WTC11 (cell line): ENCODE measurements around the gene LYPD6. TPM values are rescaled to one million over a fixed set of nuclear protein-coding genes. Genes with fewer than 3 reads are reported as not detected.

Experiments used
- ATAC-seq: fragments of 200-7000 bp; cut with Tn5 transposase; 2 replicates; pipeline ENCODE4 v1.10.0; 2021; ENCODE audit warnings: mild to moderate bottlenecking, moderate library complexity
- CTCF ChIA-PET: fragments of 300-600 bp; sonication (Branson Sonifier 250); formaldehyde crosslinking; loops from one replicate; lab custom pipeline; 2021; ENCODE audit warnings: antibody characterized with exemption; lab: Charles Lee
- POLR2A ChIA-PET: fragments of 350-600 bp; sonication (Branson Sonifier 250); formaldehyde crosslinking; loops from one replicate; lab custom pipeline; 2021; ENCODE audit warnings: antibody characterized with exemption; lab: Charles Lee
- DNase-seq: peaks from one replicate; pipeline ENCODE4 v3.0.0; 2021; ENCODE audit warnings: low spot score
- H3K27ac Mint-ChIP-seq: 2 replicates; pipeline ENCODE4 v1.8.0; 2021; ENCODE audit warnings: mixed read lengths
- H3K27me3 Mint-ChIP-seq: 2 replicates; pipeline ENCODE4 v1.8.0; 2021; ENCODE audit warnings: low read depth, mild to moderate bottlenecking, moderate library complexity, mixed read lengths
- H3K36me3 Mint-ChIP-seq: 2 replicates; pipeline ENCODE4 v1.8.0; 2021; ENCODE audit warnings: mixed read lengths
- H3K4me1 Mint-ChIP-seq: 2 replicates; pipeline ENCODE4 v1.8.0; 2022; ENCODE audit warnings: mixed read lengths
- H3K4me3 Mint-ChIP-seq: 2 replicates; pipeline ENCODE4 v1.8.0; 2021; ENCODE audit warnings: mild to moderate bottlenecking, moderate library complexity, mixed read lengths
- H3K9me3 Mint-ChIP-seq: 2 replicates; pipeline ENCODE4 v1.8.0; 2021; ENCODE audit warnings: mixed read lengths
- ELF4 ChIP-seq: sonication (generic); formaldehyde crosslinking; IDR thresholded peaks from 2 replicates; pipeline ENCODE4 v1.8.1; 2022; ENCODE audit warnings: low read depth, mild to moderate bottlenecking, moderate library complexity, missing genetic modification reagents
- EMX1 ChIP-seq: fragments of 250-450 bp; sonication (Bioruptor Pico); IDR thresholded peaks from 2 replicates; pipeline ENCODE4 v1.8.0; 2021; ENCODE audit warnings: mild to moderate bottlenecking
- ETV6 ChIP-seq: sonication (generic); formaldehyde crosslinking; IDR thresholded peaks from 2 replicates; pipeline ENCODE4 v1.8.1; 2022; ENCODE audit warnings: mild to moderate bottlenecking, missing genetic modification reagents
- FOXJ3 ChIP-seq: sonication (generic); formaldehyde crosslinking; IDR thresholded peaks from 2 replicates; pipeline ENCODE4 v1.9.0; 2021; ENCODE audit warnings: missing genetic modification reagents, mild to moderate bottlenecking, borderline replicate concordance
- OVOL2 ChIP-seq: fragments of 250-450 bp; sonication (Bioruptor Pico); IDR thresholded peaks from 2 replicates; pipeline ENCODE4 v1.9.0; 2021; ENCODE audit warnings: mild to moderate bottlenecking, borderline replicate concordance
- RELA ChIP-seq: sonication (generic); formaldehyde crosslinking; IDR thresholded peaks from 2 replicates; pipeline ENCODE4 v1.8.1; 2022; ENCODE audit warnings: missing genetic modification reagents, mild to moderate bottlenecking, borderline replicate concordance
- TP53 ChIP-seq: sonication (generic); formaldehyde crosslinking; IDR thresholded peaks from 2 replicates; pipeline ENCODE4 v1.8.1; 2023; ENCODE audit warnings: mild to moderate bottlenecking, missing genetic modification reagents
- ZNF263 ChIP-seq: sonication (generic); formaldehyde crosslinking; IDR thresholded peaks from 2 replicates; pipeline ENCODE4 v1.8.1; 2022; ENCODE audit warnings: low read depth, mild to moderate bottlenecking, moderate library complexity, missing genetic modification reagents
- ZNF423 ChIP-seq: fragments of 250-450 bp; sonication (Bioruptor Pico); IDR thresholded peaks from 2 replicates; pipeline ENCODE4 v2.1.2; 2022; ENCODE audit warnings: mild to moderate bottlenecking, moderate library complexity
- total RNA-seq: library from RNA; stranded (reverse); gene quantifications from 3 replicates; pipeline ENCODE4 v1.2.3, GENCODE V29; 2021
- TF ChIP-seq, protein P1 (sequence below): fragments of 250-450 bp; sonication (Bioruptor Pico); IDR thresholded peaks from 2 replicates; pipeline ENCODE4 v1.9.0; 2021; ENCODE audit warnings: mild to moderate bottlenecking
- TF ChIP-seq, protein P2 (sequence below): sonication (generic); formaldehyde crosslinking; IDR thresholded peaks from 2 replicates; pipeline ENCODE4 v1.8.0; 2022; ENCODE audit warnings: missing genetic modification reagents
- TF ChIP-seq, protein P3 (sequence below): sonication (generic); formaldehyde crosslinking; IDR thresholded peaks from 2 replicates; pipeline ENCODE4 v1.8.1; 2023; ENCODE audit warnings: mild to moderate bottlenecking, missing genetic modification reagents
- TF ChIP-seq, protein P4 (sequence below): fragments of 250-450 bp; sonication (Bioruptor Pico); conservative IDR thresholded peaks from 2 replicates; pipeline ENCODE4 v1.9.0; 2021; ENCODE audit warnings: mild to moderate bottlenecking
- TF ChIP-seq, protein P5 (sequence below): sonication (generic); formaldehyde crosslinking; IDR thresholded peaks from 2 replicates; pipeline ENCODE4 v1.8.1; 2023; ENCODE audit warnings: mild to moderate bottlenecking, moderate library complexity, missing genetic modification reagents
- TF ChIP-seq, protein P6 (sequence below): sonication (generic); formaldehyde crosslinking; IDR thresholded peaks from 2 replicates; pipeline ENCODE4 v1.8.1; 2023; ENCODE audit warnings: mild to moderate bottlenecking, missing genetic modification reagents, moderate library complexity
- TF ChIP-seq, protein P7 (sequence below): sonication (generic); formaldehyde crosslinking; IDR thresholded peaks from 2 replicates; pipeline ENCODE4 v1.8.0; 2023; ENCODE audit warnings: missing genetic modification reagents
- TF ChIP-seq, protein P8 (sequence below): sonication (generic); formaldehyde crosslinking; IDR thresholded peaks from 2 replicates; pipeline ENCODE4 v1.8.0; 2022; ENCODE audit warnings: mild to moderate bottlenecking, missing genetic modification reagents
- TF ChIP-seq, protein P9 (sequence below): fragments of 250-450 bp; sonication (Bioruptor Pico); IDR thresholded peaks from 2 replicates; pipeline ENCODE4 v2.1.2; 2022; ENCODE audit warnings: mild to moderate bottlenecking, moderate library complexity

Gene LYPD6
- total RNA-seq, 1 experiment from 2014 or later, result 4.8 TPM

DNA sequence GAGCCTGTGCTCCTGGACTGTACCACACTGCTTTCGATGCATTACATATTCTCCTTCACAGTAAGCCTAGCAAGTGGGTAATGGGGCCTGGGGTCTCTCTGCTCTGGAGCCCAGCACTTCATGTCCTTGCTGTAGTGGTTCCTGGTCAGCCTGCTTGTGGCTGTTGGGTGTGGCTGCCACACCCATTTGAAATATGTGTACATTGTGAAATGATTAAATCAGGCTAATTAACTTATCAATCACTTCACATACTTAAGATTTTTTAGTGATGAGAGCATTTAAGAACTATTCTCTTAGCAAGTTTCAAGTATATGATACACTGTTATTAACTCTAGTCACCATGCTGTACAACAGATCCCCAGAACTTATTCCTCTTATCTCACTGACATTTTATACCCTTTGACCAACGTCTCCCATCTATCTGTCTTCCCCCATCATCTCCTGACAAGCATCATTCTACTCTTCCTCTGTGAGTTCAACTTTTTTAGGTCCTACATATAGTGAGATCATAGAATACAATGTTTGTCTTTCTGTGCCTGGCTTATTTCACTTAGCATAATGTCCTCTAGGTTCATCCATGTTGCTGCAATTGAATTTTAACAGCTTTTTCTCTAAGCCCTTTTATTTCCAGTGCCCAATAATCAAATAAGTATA lies 92.1 kb downstream of the LYPD6 start (continued):
- TF ChIP-seq EMX1 (CRISPR knock-in tag) (no peak), TP53 (CRISPR knock-in tag) (no peak)

DNA sequence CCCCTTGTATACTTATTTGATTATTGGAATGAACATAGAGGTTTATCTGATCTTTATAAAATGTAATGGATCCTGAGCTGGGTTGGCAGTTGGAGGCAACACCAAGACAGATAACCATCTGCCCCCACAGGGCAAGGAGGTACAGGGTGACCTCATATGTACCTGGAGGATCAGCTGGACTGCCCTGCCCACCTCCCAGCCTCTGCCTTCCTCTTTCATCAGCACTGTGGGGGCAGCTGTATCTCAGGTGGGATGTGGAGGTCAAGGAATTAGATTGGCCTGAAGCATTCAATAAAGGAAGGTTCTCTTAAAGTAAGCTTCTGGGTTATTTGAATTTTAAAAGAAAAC lies 92.6 kb downstream of the LYPD6 start:
- no peak for DNase-seq
- ATAC-seq, result no peak
- Mint-ChIP-seq H3K9me3 (no peaks in the 10 kb centered on the region), H3K27ac (no peak overlapping the region), H3K27me3 (no peaks in the 10 kb centered on the region), H3K4me1 (peaks cover 23% of the 10 kb centered on the region), H3K36me3 (no peaks in the 10 kb centered on the region), H3K4me3 (no peak overlapping the region)
- ChIA-PET CTCF (interaction anchor here (0.6 kb wide), 2 partner anchors 94 to 1179 kb away, joined by 3 read pairs; no protein-coding TSS in a partner anchor), POLR2A (interaction anchor here (0.6 to 1.1 kb wide), 2 partner anchors 10 to 529 kb away, joined by 3 to 4 read pairs; no protein-coding TSS in a partner anchor)
- TF ChIP-seq, protein P1, sequence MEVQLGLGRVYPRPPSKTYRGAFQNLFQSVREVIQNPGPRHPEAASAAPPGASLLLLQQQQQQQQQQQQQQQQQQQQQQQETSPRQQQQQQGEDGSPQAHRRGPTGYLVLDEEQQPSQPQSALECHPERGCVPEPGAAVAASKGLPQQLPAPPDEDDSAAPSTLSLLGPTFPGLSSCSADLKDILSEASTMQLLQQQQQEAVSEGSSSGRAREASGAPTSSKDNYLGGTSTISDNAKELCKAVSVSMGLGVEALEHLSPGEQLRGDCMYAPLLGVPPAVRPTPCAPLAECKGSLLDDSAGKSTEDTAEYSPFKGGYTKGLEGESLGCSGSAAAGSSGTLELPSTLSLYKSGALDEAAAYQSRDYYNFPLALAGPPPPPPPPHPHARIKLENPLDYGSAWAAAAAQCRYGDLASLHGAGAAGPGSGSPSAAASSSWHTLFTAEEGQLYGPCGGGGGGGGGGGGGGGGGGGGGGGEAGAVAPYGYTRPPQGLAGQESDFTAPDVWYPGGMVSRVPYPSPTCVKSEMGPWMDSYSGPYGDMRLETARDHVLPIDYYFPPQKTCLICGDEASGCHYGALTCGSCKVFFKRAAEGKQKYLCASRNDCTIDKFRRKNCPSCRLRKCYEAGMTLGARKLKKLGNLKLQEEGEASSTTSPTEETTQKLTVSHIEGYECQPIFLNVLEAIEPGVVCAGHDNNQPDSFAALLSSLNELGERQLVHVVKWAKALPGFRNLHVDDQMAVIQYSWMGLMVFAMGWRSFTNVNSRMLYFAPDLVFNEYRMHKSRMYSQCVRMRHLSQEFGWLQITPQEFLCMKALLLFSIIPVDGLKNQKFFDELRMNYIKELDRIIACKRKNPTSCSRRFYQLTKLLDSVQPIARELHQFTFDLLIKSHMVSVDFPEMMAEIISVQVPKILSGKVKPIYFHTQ (CRISPR knock-in tag), result no peak
- TF ChIP-seq RELA (CRISPR knock-in tag), result no peak
- TF ChIP-seq, protein P2, sequence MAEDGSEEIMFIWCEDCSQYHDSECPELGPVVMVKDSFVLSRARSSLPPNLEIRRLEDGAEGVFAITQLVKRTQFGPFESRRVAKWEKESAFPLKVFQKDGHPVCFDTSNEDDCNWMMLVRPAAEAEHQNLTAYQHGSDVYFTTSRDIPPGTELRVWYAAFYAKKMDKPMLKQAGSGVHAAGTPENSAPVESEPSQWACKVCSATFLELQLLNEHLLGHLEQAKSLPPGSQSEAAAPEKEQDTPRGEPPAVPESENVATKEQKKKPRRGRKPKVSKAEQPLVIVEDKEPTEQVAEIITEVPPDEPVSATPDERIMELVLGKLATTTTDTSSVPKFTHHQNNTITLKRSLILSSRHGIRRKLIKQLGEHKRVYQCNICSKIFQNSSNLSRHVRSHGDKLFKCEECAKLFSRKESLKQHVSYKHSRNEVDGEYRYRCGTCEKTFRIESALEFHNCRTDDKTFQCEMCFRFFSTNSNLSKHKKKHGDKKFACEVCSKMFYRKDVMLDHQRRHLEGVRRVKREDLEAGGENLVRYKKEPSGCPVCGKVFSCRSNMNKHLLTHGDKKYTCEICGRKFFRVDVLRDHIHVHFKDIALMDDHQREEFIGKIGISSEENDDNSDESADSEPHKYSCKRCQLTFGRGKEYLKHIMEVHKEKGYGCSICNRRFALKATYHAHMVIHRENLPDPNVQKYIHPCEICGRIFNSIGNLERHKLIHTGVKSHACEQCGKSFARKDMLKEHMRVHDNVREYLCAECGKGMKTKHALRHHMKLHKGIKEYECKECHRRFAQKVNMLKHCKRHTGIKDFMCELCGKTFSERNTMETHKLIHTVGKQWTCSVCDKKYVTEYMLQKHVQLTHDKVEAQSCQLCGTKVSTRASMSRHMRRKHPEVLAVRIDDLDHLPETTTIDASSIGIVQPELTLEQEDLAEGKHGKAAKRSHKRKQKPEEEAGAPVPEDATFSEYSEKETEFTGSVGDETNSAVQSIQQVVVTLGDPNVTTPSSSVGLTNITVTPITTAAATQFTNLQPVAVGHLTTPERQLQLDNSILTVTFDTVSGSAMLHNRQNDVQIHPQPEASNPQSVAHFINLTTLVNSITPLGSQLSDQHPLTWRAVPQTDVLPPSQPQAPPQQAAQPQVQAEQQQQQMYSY (CRISPR knock-in tag), result no peak
- TF ChIP-seq, protein P3, sequence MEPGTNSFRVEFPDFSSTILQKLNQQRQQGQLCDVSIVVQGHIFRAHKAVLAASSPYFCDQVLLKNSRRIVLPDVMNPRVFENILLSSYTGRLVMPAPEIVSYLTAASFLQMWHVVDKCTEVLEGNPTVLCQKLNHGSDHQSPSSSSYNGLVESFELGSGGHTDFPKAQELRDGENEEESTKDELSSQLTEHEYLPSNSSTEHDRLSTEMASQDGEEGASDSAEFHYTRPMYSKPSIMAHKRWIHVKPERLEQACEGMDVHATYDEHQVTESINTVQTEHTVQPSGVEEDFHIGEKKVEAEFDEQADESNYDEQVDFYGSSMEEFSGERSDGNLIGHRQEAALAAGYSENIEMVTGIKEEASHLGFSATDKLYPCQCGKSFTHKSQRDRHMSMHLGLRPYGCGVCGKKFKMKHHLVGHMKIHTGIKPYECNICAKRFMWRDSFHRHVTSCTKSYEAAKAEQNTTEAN (CRISPR knock-in tag), result no peak
- no peak for TF ChIP-seq ZNF263 (CRISPR knock-in tag)
- TF ChIP-seq, protein P4, sequence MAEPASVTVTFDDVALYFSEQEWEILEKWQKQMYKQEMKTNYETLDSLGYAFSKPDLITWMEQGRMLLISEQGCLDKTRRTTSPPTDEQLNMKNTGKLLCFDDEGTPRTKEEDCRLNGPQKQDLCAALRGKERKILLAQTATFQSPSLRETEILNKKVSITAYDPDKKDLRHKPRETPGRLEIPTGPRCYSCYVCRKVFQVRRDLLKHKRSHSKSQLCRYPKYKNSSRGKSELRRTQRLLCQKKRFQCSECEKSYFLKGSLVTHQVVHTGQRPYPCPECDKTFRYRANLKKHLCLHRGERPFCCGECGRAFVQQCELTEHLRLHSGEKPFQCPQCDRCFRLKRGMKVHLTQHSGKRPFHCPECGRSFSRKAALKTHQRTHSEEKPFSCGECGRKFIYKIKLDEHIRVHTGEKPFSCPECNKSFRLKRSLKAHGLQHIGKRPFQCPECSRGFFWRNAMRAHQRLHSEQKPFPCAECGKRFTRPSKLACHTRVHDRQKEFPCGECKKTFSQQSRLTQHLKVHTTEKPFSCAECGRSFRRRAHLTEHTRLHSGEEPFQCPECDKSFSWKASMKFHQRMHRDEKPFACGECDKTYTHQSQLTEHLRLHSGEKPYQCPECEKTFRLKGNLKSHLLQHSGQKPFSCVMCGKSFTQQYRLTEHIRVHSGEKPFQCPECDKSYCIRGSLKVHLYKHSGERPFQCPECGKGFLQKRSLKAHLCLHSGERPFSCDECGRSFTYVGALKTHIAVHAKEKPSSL (CRISPR knock-in tag), result no peak
- TF ChIP-seq OVOL2 (CRISPR knock-in tag), result no peak
- TF ChIP-seq ELF4 (CRISPR knock-in tag), result no peak
- TF ChIP-seq, protein P5, sequence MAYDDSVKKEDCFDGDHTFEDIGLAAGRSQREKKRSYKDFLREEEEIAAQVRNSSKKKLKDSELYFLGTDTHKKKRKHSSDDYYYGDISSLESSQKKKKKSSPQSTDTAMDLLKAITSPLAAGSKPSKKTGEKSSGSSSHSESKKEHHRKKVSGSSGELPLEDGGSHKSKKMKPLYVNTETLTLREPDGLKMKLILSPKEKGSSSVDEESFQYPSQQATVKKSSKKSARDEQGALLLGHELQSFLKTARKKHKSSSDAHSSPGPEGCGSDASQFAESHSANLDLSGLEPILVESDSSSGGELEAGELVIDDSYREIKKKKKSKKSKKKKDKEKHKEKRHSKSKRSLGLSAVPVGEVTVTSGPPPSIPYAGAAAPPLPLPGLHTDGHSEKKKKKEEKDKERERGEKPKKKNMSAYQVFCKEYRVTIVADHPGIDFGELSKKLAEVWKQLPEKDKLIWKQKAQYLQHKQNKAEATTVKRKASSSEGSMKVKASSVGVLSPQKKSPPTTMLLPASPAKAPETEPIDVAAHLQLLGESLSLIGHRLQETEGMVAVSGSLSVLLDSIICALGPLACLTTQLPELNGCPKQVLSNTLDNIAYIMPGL (CRISPR knock-in tag), result no peak
- TF ChIP-seq, protein P6, sequence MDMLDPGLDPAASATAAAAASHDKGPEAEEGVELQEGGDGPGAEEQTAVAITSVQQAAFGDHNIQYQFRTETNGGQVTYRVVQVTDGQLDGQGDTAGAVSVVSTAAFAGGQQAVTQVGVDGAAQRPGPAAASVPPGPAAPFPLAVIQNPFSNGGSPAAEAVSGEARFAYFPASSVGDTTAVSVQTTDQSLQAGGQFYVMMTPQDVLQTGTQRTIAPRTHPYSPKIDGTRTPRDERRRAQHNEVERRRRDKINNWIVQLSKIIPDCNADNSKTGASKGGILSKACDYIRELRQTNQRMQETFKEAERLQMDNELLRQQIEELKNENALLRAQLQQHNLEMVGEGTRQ (CRISPR knock-in tag), result no peak
- no peak for TF ChIP-seq FOXJ3
- TF ChIP-seq, protein P7, sequence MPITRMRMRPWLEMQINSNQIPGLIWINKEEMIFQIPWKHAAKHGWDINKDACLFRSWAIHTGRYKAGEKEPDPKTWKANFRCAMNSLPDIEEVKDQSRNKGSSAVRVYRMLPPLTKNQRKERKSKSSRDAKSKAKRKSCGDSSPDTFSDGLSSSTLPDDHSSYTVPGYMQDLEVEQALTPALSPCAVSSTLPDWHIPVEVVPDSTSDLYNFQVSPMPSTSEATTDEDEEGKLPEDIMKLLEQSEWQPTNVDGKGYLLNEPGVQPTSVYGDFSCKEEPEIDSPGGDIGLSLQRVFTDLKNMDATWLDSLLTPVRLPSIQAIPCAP (CRISPR knock-in tag), result no peak
- TF ChIP-seq ETV6 (CRISPR knock-in tag), result no peak
- TF ChIP-seq, protein P8, sequence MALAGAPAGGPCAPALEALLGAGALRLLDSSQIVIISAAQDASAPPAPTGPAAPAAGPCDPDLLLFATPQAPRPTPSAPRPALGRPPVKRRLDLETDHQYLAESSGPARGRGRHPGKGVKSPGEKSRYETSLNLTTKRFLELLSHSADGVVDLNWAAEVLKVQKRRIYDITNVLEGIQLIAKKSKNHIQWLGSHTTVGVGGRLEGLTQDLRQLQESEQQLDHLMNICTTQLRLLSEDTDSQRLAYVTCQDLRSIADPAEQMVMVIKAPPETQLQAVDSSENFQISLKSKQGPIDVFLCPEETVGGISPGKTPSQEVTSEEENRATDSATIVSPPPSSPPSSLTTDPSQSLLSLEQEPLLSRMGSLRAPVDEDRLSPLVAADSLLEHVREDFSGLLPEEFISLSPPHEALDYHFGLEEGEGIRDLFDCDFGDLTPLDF, result no peak
- no peak for TF ChIP-seq ZNF423 (CRISPR knock-in tag)
- TF ChIP-seq, protein P9, sequence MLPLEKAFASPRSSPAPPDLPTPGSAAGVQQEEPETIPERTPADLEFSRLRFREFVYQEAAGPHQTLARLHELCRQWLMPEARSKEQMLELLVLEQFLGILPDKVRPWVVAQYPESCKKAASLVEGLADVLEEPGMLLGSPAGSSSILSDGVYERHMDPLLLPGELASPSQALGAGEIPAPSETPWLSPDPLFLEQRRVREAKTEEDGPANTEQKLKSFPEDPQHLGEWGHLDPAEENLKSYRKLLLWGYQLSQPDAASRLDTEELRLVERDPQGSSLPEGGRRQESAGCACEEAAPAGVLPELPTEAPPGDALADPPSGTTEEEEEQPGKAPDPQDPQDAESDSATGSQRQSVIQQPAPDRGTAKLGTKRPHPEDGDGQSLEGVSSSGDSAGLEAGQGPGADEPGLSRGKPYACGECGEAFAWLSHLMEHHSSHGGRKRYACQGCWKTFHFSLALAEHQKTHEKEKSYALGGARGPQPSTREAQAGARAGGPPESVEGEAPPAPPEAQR, result no peak
